ENCODE measurements around the gene SMAD9.

SMAD9 gene

DNA sequence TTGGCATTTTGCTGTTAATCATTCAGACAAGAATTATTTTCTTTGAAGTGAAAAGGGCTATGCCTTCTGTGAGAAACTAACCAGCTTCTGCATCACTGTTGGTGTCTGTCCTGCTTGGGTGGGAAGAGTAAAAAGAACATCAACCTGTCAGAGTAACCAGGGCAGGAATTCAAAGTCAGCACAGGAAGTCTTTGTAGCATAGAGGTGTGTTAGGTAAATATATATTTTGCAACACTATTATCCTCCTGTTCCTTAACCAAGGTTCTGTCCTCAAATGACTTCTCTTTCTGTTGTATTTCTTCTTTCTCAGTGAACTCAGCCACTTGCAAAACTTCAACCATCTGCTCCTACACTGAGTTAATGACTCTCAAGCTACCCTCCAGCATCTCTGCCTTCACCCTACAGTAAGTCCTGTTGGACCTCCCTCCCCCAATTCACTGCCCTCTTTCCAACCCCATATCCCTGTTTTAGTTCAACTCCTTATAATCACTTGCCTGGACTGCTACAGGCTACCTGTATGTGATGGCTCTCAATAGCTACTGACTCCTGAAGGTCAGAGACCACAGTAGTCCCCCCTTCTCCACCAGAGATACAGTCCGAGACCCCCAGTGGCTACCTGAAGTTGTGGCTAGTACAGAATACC is 49.9 kb downstream of the SMAD9 start:
- DNase-seq (ENCODE audit: extremely low read depth in 1 of 2, low read depth in 1 of 2), result no peak

DNA sequence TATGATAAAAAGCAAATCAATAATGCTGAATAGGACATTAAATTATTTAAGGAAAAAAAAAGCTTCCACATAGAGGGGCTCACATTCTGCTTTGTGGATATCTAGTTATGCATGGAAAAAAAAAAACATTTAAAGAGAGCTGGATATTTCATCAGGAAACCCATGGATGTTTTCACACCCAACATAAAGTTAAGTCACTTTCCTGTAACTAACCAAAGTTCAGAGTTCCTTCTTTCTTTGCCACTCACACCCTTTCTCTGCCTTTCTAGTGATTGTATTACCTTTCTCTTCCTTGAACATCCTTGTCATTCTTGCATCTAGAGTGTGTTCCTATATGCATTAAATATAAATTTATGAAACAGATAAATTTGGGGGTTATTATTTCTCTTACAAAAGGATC is 53.8 kb downstream of the SMAD9 start:
- DNase-seq (ENCODE audit: extremely low read depth in 1 of 2, low read depth in 1 of 2), result no peak

- no peak for DNase-seq (ENCODE audit: extremely low read depth in 1 of 2, low read depth in 1 of 2)
Observed at GRCh38 chr13:36865265-36865664, 54.8 kb downstream of the SMAD9 start.

DNA sequence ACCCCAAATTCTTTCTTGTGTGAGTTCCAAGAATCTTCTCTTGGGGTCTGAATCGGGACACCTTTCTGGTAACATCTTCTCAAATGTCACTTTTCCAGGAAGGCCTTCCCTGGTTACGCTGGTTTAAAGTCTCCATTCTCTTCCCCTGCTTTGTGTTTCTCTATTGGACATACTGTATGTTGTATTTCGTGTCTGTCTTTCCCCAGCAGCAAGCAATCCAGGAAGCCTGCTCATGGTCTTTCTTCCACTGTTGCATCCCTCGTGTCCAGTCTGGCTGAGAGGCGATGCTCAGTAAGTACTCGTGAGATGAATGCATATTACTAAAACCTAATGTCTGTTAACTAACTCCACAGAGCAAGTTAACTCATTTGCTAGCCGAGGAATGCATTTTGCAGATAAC is 57.3 kb downstream of the SMAD9 start:
- no peak for DNase-seq (ENCODE audit: extremely low read depth in 1 of 2, low read depth in 1 of 2)

DNA sequence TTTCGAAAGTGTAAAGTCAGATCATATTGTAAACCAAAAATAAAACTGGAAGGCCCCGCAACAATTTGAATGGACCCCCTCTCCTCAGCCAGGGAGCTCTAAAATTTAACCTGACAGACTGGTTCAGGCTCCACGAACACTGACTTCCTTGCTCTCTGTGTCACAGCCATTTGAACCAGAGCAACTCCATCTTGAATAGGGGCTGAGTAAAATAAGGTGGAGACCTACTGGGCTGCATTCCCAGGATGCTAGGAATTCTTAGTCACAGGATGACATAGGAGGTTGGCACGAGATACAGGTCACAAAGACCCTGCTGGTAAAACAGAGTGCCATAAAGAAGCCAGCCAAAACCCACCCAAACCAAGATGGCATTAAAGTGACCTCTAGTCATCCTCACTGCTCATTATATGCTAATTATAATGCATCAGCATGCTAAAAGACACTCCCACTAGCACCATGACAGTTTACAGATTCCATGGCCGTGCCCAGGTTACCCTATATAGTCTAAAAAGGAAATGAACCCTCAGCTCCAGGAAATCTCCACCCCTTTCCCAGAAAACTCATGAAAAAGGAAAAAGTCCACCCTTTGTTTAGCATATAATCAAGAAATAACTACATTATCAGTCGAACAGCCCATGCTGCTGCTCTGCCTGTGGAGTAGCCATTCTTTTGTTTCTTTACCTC is 57.9 kb downstream of the SMAD9 start:
- DNase-seq (ENCODE audit: extremely low read depth in 1 of 2, low read depth in 1 of 2), result no peak

DNA sequence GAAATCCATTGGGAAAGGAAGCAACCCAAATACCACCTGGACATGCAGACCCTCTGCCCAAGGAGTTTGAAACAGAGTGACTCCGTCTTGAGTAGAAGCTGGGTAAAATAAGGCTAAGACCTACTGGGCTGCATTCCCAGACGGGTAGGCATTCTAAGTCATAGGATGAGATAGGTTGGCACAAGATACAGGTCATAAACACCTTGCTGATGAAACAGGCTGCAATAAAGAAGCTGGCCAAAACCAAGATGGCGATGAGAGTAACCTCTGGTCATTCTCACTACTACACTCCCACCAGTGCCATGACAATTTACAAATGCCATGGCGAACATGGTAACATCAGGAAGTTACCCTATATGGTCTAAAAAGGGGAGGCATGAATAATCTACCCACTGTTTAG is 60.8 kb downstream of the SMAD9 start:
- DNase-seq (ENCODE audit: extremely low read depth in 1 of 2, low read depth in 1 of 2), result no peak

DNA sequence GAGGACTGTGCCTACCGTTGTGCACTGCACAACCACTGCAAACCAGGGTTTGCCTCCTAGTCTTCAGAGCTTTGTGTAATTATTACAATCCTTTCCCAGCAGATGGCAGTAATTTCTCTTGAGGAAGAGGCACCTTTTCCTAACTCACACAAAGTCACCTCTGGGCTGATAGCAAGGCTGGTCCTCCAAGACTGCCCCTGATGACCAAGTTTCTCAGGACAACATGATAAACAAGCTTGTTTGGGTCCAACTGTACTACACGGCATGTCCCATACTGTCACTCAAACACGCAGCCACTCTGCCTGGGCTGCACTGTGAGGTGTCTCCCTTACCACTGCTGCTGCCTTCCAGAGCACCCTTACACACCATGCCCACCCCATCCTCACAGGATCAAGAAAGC is 61.7 kb downstream of the SMAD9 start:
- DNase-seq (ENCODE audit: extremely low read depth in 1 of 2, low read depth in 1 of 2), result no peak

DNA sequence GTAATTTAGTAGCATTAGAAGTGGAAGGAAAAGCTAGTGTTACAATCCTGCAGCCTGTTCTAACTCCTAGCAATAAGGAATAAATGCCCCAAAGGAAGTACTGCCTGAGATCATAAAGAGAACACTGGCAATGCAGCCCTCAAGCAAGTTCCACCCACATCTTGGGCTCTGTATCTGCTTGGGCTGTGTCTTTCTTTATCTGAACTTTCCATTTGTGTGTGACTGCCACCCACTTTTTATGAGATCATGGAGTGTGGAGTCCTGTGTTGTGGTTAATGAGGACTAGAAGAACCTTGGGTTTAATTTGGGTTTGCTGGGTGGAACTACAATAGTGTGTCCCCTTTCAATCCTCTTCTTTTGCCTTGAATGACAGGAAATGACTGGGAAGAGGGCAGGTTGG is 62.8 kb downstream of the SMAD9 start:
- no peak for DNase-seq (ENCODE audit: extremely low read depth in 1 of 2, low read depth in 1 of 2)

DNA sequence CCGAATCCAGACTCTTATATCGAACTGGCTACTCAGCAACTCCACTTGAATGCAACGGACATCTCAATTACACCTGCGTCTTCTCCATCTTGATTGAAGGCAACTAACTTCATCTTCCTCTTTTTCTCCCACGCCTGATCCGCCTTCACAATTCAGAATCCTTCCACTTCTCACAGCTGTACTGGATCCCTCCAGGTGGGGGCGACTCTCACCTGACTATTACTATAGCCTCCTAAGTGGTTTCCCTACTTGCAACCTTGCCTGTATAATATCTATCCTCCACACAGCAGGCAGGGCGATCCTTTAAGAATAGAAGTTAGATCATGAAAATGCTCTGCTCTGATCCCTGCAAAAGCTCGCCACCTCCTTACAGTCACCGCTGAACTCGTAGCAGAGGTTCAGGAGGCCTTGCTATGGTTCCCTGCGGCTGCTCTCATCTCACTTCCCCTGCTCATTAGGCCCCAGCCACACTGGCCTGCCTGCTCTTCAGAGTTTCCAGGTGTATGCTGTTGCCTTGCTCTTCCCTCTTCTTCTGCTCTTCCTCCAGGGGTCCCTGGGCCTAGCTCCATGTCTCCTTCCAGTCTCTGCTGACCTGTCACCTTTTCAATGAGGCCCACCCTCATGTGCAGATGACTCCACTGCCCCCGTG is 69.1 kb downstream of the SMAD9 start:
- no peak for DNase-seq (ENCODE audit: extremely low read depth in 1 of 2, low read depth in 1 of 2)

DNA sequence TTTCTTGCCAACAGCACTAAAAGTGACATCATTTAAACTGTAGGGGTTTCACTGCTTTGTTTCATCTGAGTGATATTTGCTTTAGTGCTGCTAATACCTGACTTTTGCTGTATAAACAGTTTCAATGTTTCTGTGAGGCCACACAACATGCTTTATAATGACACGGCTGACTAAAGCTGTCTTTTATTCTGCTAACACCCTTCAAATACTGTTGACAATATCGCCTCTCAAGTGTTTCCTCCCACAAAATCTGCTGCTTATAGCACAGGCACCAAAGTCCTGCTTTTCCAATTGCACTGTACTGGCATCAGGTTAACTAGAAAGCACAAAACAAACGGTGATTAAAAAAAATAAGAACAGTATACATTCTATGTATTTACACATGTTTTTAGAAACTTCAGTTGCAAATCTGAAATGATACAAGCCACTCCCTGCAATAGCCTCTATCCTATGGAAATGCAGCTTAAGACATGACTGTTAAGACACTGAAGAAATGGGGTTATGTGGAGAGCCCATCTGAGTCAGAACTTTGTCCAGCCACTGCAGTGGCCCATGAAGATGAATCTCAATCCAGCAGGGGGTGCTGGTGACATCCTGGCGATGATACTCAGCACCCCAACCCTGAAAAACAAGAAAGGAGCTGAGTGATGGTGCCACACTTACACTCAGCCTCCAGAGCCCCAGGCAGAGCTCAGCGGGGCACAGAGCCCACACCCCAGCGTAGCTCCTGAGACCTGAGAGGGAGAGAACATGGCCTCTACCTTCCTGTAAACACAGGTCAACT is 71.6 kb downstream of the SMAD9 start:
- no peak for DNase-seq (ENCODE audit: extremely low read depth in 1 of 2, low read depth in 1 of 2)

GRCh38 chr13:36847606-36848005 is 72.4 kb downstream of the SMAD9 start:
- DNase-seq (ENCODE audit: extremely low read depth in 1 of 2, low read depth in 1 of 2), result no peak

DNA sequence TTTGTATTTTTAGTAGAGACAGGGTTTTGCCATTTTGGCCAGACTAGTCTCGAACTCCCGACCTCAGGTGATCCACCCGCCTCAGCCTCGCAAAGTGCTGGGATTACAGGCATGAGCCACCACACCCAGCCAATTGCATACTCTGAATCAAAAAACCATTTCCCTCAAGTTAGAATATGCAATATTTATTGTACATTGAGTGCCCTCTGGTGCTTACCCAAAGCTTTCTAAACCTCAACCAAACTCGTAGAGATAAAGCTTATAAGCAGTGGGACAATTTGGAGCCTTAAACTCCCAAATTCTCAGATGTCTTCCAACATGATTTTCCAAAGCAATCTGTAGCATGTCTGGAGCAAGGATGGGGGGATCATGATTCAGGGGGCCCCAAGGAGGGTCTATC is 78.6 kb downstream of the SMAD9 start:
- no peak for DNase-seq (ENCODE audit: extremely low read depth in 1 of 2, low read depth in 1 of 2)

DNA sequence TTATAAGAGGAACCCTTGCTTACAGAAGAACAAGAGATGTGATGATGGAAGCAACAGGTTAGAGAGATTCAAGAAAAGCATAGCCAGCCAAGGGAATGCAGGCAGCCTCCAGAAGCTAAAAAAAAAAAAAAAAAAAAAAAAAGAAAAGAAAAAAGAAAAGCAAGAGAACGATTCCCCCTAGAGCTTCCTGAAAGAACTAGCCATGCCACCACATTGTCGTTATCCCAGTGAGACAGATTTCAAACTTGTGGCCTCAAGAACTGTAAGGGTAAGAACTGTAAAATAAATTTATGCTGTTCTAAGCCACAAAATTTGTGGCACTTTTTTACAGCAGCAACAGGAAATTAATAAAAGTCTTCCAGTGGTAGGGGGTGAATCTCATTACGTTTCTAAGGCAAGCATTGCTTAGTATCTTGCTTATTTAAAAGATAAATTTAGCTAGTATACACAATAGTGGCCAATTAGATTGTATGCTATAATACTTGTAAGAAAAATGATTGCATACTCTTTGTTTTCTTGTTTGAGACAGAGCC is 79.3 kb downstream of the SMAD9 start:
- no peak for DNase-seq (ENCODE audit: extremely low read depth in 1 of 2, low read depth in 1 of 2)

DNA sequence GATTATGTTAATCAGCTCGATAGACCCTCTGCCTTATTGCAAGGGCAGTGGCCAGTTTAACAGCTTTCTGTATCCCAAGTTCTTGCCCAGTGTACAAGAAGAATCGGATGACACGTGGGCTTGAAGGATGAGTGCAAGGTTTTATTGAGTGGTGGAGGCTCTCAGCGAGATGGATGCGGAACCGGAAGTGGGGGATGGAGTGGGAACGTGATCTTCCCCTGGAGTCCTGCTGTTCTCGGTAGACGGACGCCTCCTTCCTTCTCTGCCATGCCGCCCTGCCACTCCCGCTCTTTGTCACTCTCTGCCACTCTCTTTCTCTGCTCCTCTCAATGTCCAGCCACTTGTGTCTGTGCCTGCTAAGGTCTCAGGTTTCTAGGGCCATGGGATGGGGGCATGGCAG is 80.1 kb downstream of the SMAD9 start:
- no peak for DNase-seq (ENCODE audit: extremely low read depth in 1 of 2, low read depth in 1 of 2)

GRCh38 chr13:36839281-36839680 is 80.8 kb downstream of the SMAD9 start:
- DNase-seq (ENCODE audit: extremely low read depth in 1 of 2, low read depth in 1 of 2), result no peak

DNA sequence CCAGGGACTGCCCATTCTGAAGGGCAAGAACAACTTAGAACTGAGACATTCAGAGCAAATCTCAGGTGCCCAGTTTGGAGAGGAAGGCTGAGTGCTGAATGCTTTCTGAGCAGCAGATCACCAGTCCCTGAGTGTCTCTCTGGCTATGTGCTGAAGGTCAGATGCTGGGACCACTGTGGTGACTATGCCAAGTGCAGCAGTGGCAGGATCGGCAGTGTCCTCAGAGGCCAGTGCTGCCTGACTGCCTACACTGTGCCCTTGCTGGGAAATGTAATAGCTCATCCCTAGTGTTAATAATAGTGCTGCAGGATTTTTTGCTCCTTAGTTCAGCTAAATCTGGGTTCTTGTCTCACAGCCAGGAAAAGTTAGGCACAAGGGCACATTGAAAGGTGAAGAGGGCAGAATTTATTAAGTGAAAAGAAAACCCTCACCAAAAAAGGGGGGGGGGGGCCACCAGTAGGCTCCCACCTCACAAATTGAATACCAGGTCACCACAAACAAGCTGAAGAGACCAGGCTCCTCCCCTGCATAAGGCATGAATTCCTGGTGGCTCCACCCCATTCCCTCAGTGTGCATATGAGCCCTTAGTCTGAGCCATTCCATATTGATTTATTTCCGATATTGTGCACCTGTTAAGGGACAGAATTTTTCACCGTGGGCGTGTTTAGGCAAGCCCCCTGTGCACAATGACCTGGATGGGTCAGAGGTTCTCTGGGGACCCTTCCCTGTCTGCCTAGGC is 82.5 kb downstream of the SMAD9 start:
- DNase-seq (ENCODE audit: extremely low read depth in 1 of 2, low read depth in 1 of 2), result no peak

DNA sequence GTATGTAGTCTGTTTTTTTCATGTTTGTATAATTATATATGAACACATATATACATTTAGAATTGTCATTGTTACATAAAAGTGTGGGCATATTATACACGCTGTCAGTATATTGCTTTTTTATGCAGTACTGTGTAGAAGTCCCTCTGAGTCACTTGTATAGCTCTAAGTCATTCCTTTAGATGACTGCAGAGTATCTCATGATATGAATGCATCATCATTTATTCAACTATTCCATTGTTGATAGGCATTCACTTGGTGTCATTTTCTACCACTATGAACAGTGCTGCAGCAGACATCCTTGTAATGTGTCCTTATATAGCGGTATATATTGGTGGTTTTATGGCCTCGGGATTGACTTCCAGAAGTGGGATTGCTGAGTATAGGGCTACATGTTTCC is 85.7 kb downstream of the SMAD9 start:
- no peak for DNase-seq (ENCODE audit: extremely low read depth in 1 of 2, low read depth in 1 of 2)

DNA sequence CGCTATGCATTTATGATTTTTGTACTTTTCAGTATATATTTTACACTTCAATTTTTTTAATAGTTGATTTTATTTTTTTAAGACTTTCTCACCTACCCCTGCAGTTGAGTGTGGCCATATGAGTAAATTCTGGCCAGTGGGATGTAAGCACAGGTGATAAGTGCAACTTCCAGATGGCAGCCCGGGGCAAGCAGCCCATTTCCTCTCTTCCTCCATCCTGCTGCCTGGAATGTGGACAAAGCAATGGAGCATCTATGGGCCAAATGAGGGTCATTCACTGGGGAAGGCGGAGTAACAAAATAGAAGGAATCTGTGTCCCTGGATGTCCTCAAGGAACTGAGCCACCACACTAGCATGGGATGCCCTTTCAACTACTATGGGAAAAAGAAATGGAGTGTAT is 88.7 kb downstream of the SMAD9 start:
- DNase-seq (ENCODE audit: extremely low read depth in 1 of 2, low read depth in 1 of 2), result no peak

GRCh38 chr13:36829753-36830152 is 90.3 kb downstream of the SMAD9 start:
- DNase-seq (ENCODE audit: extremely low read depth in 1 of 2, low read depth in 1 of 2), result no peak

DNA sequence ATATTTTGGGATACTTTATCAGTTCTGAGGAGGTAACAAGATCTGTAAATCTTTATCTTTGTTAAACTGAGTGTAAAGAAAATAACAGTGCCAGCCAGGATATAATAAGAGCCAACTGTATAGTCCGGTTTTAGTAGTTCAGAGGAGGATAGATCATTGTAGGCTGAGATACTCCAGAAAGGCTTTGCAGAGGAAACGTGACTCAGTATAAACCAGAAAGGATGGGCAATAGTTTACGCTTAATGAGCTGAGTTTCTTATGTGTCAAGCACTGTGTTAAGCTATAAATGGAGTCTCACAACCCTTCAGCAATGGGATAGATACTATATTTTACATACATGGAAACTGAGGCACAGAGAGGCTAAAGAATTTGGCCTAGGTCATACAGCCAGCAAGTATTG is 97.3 kb downstream of the SMAD9 start:
- DNase-seq (ENCODE audit: extremely low read depth in 1 of 2, low read depth in 1 of 2), result no peak

GRCh38 chr13:36820222-36820621 is 99.8 kb downstream of the SMAD9 start:
- DNase-seq (ENCODE audit: extremely low read depth in 1 of 2, low read depth in 1 of 2), result no peak
